Measurements from ENCODE around the gene ARHGEF26.

DNA sequence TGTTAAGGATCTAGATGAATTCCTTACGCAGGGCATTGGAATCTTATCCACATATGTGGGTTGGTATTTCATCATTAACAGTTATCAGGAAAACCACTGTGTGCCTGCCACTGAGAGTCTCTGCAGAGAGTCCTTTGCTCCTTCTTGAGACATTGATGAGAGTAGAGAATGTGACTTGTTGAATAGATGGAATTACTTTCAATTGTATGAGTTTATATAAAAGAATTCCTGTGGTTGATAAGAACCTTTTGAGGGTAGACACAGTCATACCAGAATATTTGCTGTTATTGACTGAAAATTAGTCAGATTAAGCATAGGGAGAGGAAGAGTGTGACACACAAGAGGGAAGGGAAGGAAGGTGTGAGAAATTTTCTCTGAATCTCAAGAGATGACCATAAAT lies 30.8 kb downstream of the ARHGEF26 start:
- TF ChIP-seq EZH2 (IDR thresholded peaks at IDR 0.05; ENCODE audit: borderline replicate concordance, low read length): no peak
- TF ChIP-seq, protein P1, sequence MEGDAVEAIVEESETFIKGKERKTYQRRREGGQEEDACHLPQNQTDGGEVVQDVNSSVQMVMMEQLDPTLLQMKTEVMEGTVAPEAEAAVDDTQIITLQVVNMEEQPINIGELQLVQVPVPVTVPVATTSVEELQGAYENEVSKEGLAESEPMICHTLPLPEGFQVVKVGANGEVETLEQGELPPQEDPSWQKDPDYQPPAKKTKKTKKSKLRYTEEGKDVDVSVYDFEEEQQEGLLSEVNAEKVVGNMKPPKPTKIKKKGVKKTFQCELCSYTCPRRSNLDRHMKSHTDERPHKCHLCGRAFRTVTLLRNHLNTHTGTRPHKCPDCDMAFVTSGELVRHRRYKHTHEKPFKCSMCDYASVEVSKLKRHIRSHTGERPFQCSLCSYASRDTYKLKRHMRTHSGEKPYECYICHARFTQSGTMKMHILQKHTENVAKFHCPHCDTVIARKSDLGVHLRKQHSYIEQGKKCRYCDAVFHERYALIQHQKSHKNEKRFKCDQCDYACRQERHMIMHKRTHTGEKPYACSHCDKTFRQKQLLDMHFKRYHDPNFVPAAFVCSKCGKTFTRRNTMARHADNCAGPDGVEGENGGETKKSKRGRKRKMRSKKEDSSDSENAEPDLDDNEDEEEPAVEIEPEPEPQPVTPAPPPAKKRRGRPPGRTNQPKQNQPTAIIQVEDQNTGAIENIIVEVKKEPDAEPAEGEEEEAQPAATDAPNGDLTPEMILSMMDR (conservative IDR thresholded peaks at IDR 0.05 in 1 of 2, IDR thresholded peaks at IDR 0.05 in 1 of 2; ENCODE audit: extremely low read depth in 1 of 2, insufficient read depth in 1 of 2, low read depth in 1 of 2, low read length in 2 of 2): no peak

All from mammary epithelial cell (primary cell).